HG03097 (cell line): ENCODE data around the gene TBC1D3B.
"Not testable (repeated sequence)": the region's sequence is repeated elsewhere in the genome, so short reads cannot be mapped to it uniquely, and the experiment has no call there.

Source experiments
- ATAC-seq: cut with Tn5 transposase; IDR thresholded peaks from one replicate; pipeline ENCODE4 v1.9.1; 2021; ENCODE audit not compliant: unreplicated experiment, low FRiP score

Gene TBC1D3B

DNA sequence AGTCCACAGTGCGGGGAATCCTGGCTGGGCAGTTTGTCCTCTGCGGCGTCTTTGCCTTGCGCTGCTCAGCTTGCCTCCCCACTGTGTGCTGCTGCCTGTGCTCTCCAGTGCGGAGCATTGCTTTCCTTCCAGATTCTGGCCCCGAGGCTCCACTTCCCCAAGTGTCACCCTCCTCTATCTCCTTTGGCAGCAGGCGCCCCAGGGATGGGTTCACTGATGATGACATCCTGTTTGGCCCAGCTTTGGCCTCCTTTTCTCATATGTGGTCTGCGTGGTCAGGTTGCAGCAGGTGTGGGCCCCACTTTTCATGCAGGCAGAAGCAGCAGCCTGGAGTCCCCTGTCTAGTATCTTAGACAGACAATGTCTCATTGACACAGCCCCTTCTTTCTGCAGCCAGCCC, 25.1 kb upstream of the TBC1D3B start:
- ATAC-seq, result not testable (repeated sequence)

DNA sequence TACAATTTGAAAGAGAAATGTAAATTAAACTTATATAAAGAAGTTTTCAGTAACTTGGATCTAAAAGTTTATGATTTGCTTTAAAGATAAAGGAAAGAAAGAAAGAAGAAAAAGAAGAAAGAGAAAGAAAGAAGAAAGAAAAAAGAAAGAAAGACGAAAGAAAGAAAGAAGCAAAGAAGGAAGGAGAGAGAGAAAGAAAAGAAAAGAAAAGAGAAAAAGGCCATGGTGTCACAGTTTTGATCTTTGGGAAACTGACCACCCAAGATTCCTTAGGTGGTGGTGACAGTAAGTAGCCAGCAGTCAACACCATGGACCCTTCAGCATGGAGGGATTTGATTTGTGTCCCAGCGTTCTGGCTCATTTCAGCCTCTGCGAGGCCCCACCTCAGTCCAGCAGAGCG, 24.7 kb upstream of the TBC1D3B start:
- not testable (repeated sequence) for ATAC-seq

DNA sequence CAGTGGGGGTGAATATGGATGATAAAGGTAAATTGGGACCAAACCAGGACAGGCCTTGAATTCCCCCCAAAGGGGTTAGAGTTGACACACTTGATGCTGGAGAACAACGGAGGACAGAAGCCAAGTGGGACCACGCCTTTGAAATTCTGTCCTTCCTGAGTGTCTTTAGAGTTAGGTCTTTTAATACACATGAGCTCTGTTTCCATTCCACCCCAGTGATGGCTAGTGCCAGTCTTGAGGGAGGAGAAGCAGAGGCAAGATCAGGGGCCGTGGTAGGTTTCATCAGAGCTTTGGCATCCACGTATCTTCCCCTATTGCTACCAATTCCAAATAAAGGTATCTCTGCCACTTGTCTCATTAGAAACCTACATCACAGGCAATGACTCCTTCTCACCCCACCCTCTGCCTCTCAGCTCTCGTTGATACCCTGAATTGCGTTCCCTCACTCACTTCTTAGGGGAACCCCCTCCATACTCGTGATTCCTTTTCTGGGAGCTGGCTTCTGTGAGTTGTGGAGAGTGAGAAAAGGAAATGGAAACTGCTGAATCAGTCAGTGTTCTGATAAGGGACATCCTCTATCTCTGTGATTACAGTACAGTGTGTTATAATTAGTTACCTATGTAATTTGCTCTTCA, 22.5 kb upstream of the TBC1D3B start:
- ATAC-seq, result peak; percentile 24

DNA sequence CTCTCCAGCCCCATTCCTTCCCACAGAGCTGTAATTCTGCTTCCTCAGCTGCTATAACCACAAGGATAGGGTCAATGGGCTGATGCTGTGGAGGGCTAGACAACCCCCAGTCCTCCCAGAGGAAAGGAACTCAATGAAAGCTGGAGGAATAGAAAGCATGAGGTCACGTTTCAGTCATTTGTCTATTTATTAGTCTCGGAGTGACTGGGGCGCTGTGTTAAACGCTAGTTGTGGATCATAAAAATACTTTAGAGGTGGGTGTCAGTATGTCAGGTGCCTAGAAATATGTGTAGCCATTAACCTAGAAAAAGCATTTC, 20.9 kb upstream of the TBC1D3B start:
- peak; percentile 19 for ATAC-seq

DNA sequence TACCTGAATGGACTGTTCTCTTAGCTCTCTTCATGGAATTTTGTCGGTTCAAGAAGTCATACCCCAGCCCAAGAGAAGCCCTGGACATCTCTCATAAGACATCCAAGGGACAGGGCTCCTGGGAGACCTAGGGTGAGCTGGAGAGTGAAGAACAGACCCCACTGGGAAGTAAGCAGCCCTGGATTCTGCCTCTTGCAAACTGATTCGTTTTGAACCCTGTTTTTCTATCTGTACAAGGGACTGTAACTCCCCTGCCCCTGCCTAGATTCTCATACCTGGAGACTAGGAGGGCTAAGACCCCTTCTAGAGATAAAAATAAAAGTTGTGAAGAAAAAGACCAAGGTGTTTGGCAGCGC, 19.7 kb upstream of the TBC1D3B start:
- ATAC-seq, result no peak

DNA sequence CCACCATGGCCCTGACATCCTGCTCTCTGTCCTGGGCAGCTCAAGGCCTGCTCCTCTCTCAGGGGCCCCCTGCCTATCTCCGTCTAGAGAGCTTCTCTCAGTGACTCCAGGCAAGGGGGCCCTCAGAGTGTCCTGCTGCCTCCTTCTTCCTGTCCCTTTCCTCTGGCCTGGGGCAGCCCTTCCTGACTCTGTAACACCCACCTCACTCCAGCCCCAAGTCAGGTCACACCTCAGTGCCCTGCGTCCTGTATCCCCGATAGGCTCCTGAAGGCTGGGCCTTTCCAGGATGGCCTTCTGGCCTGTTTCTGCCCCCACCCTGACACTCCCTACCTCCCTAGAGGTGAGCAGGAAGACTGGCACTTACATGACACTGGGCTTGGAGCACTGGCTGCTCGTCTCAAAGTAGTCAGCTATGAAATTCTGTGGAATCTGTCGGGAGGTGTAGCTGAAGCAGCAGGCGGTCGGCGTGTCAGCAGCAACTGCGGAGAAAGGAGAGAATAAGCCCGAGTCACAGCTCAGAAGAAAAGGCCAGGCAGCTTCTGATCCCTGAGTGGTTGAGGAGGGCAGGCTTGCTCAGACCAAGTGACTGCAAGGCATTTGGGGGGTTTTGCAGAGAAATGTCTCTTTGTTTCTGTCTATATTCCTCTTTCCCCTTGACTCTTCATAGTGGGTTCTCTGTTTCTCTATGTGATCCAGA, 19.1 kb upstream of the TBC1D3B start:
- no peak for ATAC-seq

DNA sequence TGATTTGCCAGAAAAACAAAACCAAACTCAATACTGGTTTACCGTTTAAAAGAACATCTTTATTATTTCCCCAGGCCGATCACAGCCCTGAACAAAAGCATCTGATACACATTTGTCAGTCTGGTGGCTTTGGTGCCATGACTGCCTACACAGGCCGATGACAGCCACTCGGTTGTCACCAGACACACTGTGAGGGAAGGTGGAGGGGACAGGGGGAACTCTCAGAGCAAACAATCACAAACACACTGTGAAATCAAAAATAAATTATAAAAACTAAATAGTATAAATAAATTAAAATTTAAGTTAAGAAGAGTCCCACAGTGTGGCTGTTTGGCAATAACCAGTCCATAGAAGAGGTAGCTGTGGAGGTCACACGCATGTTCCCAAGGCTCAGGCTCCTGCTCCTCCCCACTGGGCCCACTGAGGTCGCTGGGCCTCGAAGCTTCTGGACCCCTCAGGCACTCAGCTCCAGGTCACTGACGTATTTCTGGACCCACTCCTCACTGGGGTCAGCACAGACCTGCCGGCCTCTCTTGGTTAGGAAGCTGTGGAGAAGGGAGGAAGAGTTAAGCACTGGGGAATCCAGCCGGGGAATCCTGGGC, 18.5 kb upstream of the TBC1D3B start:
- not testable (repeated sequence) for ATAC-seq

DNA sequence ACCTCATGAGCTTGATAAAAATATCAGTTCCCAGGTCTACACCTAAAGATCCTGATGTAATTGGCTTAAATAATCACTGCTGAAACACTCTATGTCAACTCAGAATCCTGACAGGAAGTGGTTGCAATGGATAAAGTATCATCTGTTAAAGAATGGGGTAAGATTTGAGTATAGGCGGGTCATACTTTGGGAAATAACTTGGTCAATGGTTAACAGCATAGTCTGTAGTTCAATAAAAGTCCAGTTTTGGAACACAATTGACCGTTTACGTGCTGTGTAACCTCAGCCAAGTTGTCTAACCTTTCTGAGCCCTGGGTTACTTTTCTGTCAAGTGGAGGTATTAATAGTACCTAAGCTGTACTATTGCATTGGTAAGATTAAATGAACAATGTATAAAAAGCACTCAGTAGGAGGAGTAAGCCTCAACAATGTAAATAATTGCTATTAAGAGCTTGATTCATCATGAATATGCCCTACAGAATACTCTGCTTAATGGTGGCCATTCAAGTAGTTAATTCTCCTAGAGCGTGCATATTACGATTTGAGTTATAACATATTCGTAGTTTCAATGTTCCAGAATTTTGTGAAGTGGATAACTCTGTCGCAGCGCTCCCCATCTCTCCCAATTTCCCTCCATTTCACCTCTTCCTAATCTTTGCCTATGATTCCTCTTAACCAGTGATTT, 17.9 kb upstream of the TBC1D3B start:
- ATAC-seq, result not testable (repeated sequence)

DNA sequence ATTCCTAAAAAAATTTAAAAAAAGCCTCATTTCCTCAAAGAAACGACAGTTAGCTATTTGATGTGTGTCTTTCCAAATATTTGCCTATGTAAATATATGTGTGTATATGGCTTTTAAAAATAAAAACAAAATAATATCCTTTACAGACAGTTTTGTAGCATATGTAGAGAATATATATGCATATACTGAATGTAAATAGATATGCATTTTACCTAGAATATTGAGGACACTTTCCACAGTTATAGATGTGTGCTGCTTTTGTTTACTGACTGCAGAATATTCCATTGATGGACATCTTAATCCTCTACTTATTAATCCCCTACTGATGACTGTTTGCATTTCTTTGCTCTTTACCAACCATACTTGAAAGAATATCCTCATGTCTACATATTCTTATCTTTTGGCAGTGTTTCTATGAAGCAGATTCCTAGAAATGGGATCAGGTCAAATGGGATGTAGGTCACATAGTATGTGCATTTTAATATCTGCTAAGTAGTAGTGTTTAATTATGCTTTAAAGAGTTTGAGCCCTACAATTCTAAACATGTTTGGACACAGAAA, 16.9 kb upstream of the TBC1D3B start:
- no peak for ATAC-seq

DNA sequence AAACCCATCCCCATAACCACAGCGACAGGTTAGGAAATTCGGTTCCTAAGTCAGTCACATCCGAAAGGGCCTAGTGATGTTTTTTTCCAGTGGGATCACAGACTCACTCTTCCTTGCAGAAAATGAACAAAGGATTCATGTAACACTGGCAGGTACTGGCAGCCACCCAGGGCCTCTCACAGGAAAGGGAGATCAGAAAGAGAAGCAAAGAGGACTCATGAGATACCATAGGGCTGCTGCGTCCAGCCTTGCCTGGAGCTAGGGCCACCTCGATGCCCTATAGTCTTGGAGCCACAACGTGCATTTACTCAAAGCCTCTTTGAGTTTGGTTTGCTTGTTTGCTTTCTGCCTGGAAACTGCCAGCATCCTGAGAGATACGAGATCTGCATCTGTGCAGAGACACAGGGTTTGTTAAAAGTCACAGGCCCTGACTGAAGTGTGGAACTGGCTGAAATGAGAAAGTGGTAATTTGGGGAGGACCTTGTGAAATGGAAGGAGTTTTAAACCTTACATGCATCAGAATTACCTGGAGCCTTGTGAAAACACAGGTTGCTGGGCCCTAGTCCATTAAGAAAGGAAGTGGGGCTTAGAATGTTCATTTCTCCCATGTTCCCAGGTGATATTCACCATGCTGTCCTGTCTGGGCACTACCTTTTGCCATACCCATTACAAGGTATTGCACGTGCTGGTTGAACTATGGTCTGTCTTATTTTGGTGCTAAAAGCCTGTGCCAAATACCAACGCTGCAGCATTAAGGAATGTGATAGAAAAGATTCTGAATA, 14.3 kb upstream of the TBC1D3B start:
- not testable (repeated sequence) for ATAC-seq

DNA sequence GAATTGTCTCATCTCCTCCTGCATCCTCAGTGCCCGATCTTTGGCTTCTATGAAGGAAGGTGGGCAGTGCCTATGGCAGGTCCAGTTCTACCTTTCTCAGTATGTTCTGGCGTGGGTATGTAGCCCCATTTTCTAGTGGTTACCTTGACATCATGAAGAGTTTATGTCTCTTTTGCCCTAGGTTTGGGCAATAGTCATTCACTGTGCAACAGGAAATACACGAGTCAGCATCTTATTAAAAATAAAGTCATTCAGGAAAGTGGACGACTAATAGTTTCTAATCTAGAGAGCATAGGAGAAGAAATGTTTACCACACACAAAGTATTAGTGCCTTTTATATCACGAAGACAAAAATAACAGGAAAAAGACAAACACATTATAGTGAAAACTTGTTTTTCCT, 13.6 kb upstream of the TBC1D3B start:
- not testable (repeated sequence) for ATAC-seq

DNA sequence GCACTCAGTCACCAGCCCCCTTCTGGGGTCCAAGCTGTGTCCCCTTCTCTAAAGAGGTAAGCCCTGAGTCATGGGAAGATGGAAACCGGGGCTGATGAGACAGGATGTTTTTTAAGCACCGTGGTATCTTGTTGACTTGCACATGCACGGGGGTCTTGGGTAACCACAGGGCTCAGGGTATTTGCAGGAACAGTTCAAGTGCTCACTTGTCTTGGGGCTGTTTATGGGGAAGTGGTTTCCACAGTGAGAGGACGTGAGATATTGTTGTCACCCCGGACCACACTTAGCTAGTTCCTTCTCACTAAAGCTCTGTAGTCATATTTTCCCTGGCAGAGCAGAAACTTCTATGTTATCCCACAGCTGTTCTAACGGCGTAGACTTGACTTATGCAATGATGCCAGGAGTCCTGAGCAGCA, 12.5 kb upstream of the TBC1D3B start:
- peak; percentile 40 for ATAC-seq

DNA sequence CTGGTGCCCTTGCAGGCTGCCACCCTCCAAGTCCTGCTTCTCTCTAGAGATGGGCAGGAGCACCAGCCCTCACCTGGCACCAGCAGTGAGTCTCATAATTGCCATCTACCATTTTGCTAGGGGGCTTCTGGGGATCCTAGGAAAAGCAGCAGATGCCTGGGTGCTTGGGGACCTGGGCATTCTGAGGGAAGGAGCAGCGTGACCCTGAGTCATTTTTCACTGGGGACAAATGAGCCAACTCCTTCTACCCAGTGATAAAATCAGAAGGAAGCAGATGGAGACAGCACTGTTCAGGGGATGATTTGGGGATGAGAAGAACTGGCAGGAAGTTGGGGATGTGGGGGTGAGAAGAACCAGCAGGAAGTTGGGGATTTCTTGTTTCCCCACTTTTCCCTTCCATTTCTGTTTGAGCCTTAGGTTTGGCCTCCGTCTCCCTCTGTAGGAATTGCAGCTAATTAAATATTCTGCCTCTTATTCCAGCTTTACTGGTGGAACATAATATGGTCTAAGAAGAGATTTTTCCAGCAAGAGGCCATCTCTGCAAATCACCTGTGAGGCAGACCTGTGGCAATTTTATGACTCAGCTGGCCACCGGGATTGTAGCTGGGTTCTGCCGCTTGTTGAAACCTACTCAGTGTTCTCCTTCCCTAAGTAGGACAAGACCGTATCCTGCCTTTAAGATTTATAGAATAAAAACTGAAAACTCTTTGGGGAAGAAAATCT, 11.7 kb upstream of the TBC1D3B start:
- ATAC-seq, result not testable (repeated sequence)

DNA sequence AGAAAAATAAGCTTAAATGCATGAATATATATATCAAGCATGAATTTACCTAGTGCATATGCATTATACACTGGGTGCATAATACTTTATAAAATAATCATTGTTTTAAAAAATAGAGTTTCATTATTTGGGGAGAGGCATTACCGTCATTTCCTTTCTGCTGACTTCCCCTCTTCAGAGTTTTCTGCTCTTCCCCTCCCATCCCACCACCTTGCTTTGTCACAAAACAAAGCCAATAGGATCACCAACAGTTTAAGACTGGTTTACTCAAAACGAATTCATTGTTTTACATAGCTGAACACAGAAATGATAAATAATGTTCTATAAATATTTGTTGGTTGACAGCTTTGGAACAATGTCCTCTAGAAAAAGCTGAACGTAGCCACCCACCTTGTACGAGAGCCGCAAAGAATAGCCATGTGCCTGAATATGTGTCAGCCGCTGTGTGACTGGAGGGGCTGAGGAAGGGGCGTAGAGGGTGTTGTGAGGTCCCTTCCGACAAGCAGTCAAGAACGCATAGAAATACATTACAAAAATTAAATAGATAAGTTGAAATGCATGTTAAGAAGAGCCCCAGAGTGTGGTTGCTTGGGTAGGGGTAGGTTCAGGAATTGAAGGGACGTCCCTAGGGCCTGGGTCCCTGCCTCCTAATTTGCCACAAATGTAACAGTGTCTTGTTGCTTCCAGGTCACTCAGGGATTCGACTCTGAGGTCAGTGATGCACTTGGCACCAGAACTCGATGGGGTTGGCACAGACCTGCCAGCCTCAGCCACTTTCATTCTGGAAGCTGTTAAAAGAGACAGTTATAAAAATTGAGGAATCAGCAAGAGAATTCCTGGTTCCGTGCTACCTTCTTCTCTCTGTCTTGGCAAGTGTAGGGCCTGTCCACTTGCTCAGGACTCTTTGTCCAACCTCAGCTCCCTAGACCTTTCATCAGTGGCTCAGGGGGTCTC, 10.7 kb upstream of the TBC1D3B start:
- ATAC-seq, result not testable (repeated sequence)

DNA sequence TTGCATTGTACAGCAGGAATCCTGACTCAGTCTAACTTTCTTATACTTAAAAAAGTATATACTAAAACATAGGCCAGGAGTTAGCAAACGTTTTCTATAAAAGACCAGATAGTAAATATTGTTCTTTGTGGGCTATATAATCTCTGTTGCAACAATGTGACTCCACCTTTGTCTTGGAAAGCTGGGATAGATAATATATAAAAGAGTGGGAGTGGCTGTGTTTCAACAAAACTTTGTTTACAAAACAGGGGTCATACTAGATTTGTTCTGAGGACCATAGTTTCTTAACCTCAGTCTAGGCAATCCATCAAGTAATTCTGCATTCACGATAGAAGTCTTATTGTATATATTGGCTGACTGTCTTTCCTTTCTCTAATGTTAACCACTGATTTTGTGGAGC, 9.0 kb upstream of the TBC1D3B start:
- no peak for ATAC-seq

DNA sequence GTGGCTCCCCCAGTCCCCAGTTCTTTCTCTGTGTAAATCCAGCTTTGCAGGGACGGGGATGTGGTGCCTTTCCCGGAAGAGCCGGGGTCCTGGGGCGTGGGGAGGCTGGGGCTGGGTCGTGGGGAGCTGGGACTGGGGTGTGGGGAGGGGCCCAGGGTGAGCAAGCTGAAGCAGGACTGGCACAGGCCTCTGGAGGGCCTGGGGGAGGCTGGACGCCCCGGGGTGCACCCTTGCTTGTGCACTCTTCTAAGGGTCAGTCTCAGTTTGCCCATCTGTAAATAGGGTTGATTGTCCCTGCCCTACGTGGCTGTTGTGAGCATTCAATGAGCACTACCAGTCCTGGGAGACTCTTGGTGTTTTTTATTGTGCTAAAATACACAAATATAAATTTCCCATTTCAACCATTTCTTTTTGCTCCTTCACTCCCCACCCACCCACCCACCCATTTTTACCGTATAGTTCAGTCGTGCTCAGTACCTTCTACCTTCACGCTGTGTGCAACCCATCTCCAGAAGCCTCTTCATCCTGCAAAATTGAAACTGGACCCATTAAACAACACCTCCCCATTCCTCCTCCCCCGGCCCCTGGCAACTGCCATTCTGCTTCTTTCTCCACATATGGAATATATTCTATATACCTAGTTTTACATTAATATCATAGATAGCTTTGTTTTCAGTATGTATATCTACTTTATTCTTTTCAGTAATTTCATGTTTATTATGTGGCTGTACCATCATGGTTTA, 7.8 kb upstream of the TBC1D3B start:
- ATAC-seq, result no peak

DNA sequence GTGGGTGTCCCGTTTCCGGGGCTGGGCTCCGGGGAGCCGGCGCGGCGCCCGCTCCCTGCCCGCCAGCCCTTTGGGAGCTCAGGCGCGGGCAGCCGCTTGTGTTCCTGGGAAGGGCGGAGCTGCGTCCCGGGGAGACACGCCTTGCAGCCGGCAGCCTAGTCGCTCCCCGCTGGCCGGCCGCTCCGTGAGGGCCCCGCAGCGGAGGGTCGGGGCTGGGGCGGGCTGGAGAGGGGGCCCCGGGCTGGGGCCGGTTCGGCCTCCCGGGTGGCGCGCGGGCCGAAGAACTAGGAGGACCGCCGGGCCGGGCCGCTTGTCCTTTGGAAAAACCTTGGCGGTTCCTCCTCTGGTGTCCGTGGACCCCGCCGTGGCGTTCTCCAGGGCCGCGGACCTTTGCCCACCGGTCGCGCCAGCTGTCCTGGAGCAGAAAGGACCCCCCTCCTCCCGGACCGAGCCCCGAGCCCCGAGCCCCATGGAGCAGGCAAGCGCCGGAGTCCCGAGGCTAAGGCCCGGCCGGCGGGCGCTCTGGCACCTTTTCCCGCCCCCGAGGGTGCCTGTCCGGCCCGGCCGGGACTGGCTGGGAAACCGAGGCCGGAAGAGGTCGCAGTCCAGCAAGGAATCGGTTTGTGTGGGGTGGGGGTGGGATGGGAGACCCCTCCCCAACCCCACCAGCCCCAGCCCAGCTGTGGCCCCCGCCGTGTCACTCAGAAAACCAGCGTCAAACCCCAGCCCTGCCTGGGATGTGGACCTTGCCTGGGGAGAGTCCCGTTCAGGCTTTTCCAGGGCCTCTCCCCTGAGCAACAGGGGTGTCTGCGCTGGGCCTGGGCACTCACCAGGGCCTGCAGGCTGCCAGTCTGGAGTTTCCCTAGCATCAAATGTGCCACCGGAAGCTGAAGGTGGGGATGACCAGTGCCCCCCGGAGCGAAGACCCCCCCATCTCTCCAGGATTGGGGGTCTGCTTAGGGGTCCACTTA, 6.8 kb upstream of the TBC1D3B start:
- no peak for ATAC-seq
